M059J (cell line): Measurements from ENCODE around the gene SLC7A9. TPM values are rescaled to one million over a fixed set of nuclear protein-coding genes. Genes with fewer than 3 reads are reported as not detected.
"Not testable (repeated sequence)": the region's sequence is repeated elsewhere in the genome, so short reads cannot be mapped to it uniquely, and the experiment has no call there.

Experiments
- DNase-seq: peaks from one replicate; pipeline ENCODE4 v3.0.0-alpha.2; 2012; ENCODE audit warnings: low read depth
- total RNA-seq: library from RNA; depleted of rRNA; stranded (reverse); fragments of >200 nt; shearing (Covaris generic); gene quantifications from 2 replicates; pipeline ENCODE4 v1.2.3, GENCODE V29; 2014; rRNA removed

SLC7A9 gene
- total RNA-seq, 1 experiment from 2014 or later: not detected

DNA sequence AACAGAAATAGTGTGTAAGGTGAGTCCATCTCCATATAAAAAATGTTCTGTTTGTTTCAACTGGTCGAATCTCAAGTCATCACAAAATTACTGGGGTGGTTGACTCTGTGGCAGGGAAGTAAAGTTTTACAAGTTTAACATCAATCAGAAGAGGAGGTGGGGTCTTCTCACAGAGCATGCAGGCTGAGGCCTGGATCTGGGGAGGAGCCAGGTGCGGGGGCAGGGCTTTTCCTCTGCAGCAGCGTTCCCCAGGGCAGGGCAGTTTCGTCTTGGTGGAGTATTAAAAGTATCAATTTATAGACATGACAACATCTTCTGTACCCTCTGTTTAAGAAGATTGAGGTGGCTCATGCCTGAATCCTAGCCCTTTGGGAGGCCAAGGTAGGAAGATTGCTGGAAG is 68.8 kb downstream of the SLC7A9 start:
- DNase-seq: no peak

GRCh38 chr19:32800191-32800590 is 69.4 kb downstream of the SLC7A9 start:
- no peak for DNase-seq

GRCh38 chr19:32798201-32798600 is 71.4 kb downstream of the SLC7A9 start:
- DNase-seq: no peak

- DNase-seq: no peak
Measured at GRCh38 chr19:32789429-32789828, 80.1 kb downstream of the SLC7A9 start.

DNA sequence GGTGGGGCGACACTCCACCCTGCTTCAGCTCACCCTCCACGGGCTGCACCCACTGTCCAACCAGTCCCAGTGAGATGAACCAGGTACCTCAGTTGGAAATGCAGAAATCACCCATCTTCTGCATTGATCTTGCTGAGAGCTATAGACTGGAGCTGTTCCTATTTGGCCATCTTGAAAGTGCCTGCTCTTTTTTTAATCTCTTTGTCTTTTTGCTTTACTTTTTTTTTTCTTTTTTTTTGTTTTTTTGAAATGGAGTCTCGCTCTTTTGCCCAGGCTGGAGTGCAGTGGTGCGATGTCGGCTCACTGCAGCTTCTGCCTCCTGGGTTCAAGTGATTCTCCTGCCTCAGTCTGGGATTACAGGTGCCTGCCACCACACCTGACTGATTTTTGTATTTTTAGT is 81.7 kb downstream of the SLC7A9 start:
- not testable (repeated sequence) for DNase-seq

DNA sequence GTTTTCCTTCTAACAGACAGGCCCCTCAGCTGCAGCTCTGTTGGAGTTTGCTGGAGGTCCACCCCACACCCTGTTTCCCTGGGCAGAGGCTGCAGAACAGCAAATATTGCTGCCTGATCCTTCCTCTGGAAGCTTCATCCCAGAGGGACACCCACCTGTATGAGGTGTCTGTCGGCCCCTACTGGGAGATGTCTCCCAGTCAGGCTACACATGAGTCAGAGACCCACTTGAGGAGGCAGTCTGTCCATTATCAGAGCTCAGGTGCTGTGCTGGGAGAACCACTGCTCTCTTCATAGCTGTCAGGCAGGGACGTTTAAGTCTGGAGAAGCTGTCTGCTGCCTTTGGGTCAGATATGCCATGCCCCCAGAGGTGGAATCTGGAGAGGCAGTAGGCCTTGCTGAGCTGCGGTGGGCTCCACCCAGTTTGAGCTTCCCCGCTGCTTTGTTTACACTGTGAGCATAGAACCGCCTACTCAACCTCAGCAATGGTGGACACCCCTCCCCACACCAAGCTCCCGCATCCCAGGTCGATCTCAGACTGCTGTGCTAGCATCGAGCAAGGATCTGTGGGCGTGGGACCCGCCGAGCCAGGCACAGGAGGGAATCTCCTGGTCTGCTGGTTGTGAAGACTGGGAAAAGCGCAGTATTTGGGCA is 82.3 kb downstream of the SLC7A9 start:
- not testable (repeated sequence) for DNase-seq

- not testable (repeated sequence) for DNase-seq
Measured at GRCh38 chr19:32782089-32782488, 87.5 kb downstream of the SLC7A9 start.

- DNase-seq: no peak
Measured at GRCh38 chr19:32781280-32781679, 88.3 kb downstream of the SLC7A9 start.

Other genes with a start within 250 kb of the SLC7A9 start
- gene ANKRD27, start 194.6 kb downstream of the SLC7A9 start, total RNA-seq: 43.3 and 48.3 TPM in 2 replicates
- gene RGS9BP, start 193.9 kb downstream of the SLC7A9 start, total RNA-seq: 0.66 and 1.1 TPM in 2 replicates
- gene NUDT19, start 177.9 kb downstream of the SLC7A9 start, total RNA-seq: 12.5 and 22.3 TPM in 2 replicates
- gene TDRD12, start 150.0 kb downstream of the SLC7A9 start, total RNA-seq: 0.05 and 0.12 TPM in 2 replicates
- gene CEP89, start 102.2 kb upstream of the SLC7A9 start, total RNA-seq: 20.7 and 36.2 TPM in 2 replicates
- 11.6 and 12.1 TPM in 2 replicates for gene FAAP24, start 102.5 kb upstream of the SLC7A9 start, total RNA-seq
- 22.5 and 25.6 TPM in 2 replicates for gene RHPN2, start 195.1 kb upstream of the SLC7A9 start, total RNA-seq
- 4.7 and 9.8 TPM in 2 replicates for gene GPATCH1, start 211.4 kb upstream of the SLC7A9 start, total RNA-seq